ENCODE measurements around the gene SFTA2.

The SFTA2 gene

GRCh38 chr6:30887901-30888815, 43.8 kb downstream of the SFTA2 start:
- no peaks in the 10 kb centered on the region for H3K27me3 ChIP-seq (ENCODE audit: control insufficient read depth in 1 of 2, insufficient read depth in 2 of 2, low read length in 2 of 2)
- H3K9me3 ChIP-seq (ENCODE audit: low read length) = no peaks in the 10 kb centered on the region
- no peak overlapping the region for H3K9ac ChIP-seq (ENCODE audit: low read length)
- peaks cover 42% of the 10 kb centered on the region for H3K4me1 ChIP-seq (ENCODE audit: insufficient read depth, low read length)
- H3K27ac ChIP-seq (ENCODE audit: low read depth, low read length) = no peak overlapping the region
- H3K4me3 ChIP-seq (ENCODE audit: low read depth in 1 of 2, low read length in 2 of 2) = no peak overlapping the region
- peaks cover 37% of the 10 kb centered on the region for H3K36me3 ChIP-seq (ENCODE audit: insufficient read depth, low read length)

GRCh38 chr6:30886897-30887255, 45.1 kb downstream of the SFTA2 start:
- Histone ChIP-seq H3K9ac (ENCODE audit: low read length) (peak overlapping the region; percentile 59), H3K27ac (ENCODE audit: low read depth, low read length) (peak overlapping the region; percentile 69), H3K4me1 (ENCODE audit: insufficient read depth, low read length) (peaks cover 44% of the 10 kb centered on the region)

GRCh38 chr6:30885999-30886896, 45.7 kb downstream of the SFTA2 start:
- H3K9me3 ChIP-seq (ENCODE audit: low read length) = no peaks in the 10 kb centered on the region
- H3K9ac ChIP-seq (ENCODE audit: low read length) = peak overlapping the region; percentile 59
- H3K4me3 ChIP-seq (ENCODE audit: low read depth in 1 of 2, low read length in 2 of 2) = peak overlapping the region; percentile 62 to 73
- H3K27me3 ChIP-seq (ENCODE audit: control insufficient read depth in 1 of 2, insufficient read depth in 2 of 2, low read length in 2 of 2) = no peaks in the 10 kb centered on the region
- H3K27ac ChIP-seq (ENCODE audit: low read depth, low read length) = peak overlapping the region; percentile 69
- H3K36me3 ChIP-seq (ENCODE audit: insufficient read depth, low read length) = peaks cover 24% of the 10 kb centered on the region
- H3K4me1 ChIP-seq (ENCODE audit: insufficient read depth, low read length) = peaks cover 44% of the 10 kb centered on the region

More at GRCh38 chr6:30886897-30887255, 45.1 kb downstream of the SFTA2 start:
- H3K4me3 ChIP-seq (ENCODE audit: low read depth in 1 of 2, low read length in 2 of 2) = peak overlapping the region in 1 of 2 donors; percentile 62
- no peaks in the 10 kb centered on the region for H3K9me3 ChIP-seq (ENCODE audit: low read length)
- H3K36me3 ChIP-seq (ENCODE audit: insufficient read depth, low read length) = peaks cover 29% of the 10 kb centered on the region
- H3K27me3 ChIP-seq (ENCODE audit: control insufficient read depth in 1 of 2, insufficient read depth in 2 of 2, low read length in 2 of 2) = no peaks in the 10 kb centered on the region

GRCh38 chr6:30885481-30885998, 46.4 kb downstream of the SFTA2 start:
- Histone ChIP-seq H3K4me3 (ENCODE audit: low read depth in 1 of 2, low read length in 2 of 2) (peak overlapping the region; percentile 62 to 73), H3K9ac (ENCODE audit: low read length) (peak overlapping the region; percentile 59), H3K4me1 (ENCODE audit: insufficient read depth, low read length) (peaks cover 44% of the 10 kb centered on the region), H3K9me3 (ENCODE audit: low read length) (no peaks in the 10 kb centered on the region), H3K27me3 (ENCODE audit: control insufficient read depth in 1 of 2, insufficient read depth in 2 of 2, low read length in 2 of 2) (no peaks in the 10 kb centered on the region), H3K27ac (ENCODE audit: low read depth, low read length) (peak overlapping the region; percentile 69), H3K36me3 (ENCODE audit: insufficient read depth, low read length) (peaks cover 19% of the 10 kb centered on the region)

- H3K4me1 ChIP-seq (ENCODE audit: insufficient read depth, low read length) = peaks cover 36% of the 10 kb centered on the region
Measured at GRCh38 chr6:30884521-30885480, 47.2 kb downstream of the SFTA2 start.

GRCh38 chr6:30883685-30884520, 48.1 kb downstream of the SFTA2 start, which contains the start of gene DDR1:
Gene DDR1, plus strand, starts transcription at chr6:30884519. Its CDS starts 4,211 bp downstream, at chr6:30888730.
- H3K9me3 ChIP-seq (ENCODE audit: low read length) = no peaks in the 10 kb centered on the region
- peaks cover 33% of the 10 kb centered on the region for H3K4me1 ChIP-seq (ENCODE audit: insufficient read depth, low read length)
- H3K9ac ChIP-seq (ENCODE audit: low read length) = peak within 1 kb of the TSS; percentile 59
- peak within 1 kb of the TSS; percentile 69 for H3K27ac ChIP-seq (ENCODE audit: low read depth, low read length)
- H3K4me3 ChIP-seq (ENCODE audit: low read depth in 1 of 2, low read length in 2 of 2) = peak within 1 kb of the TSS; percentile 62 to 73
- no peaks in the 10 kb centered on the region for H3K27me3 ChIP-seq (ENCODE audit: control insufficient read depth in 1 of 2, insufficient read depth in 2 of 2, low read length in 2 of 2)
- H3K36me3 ChIP-seq (ENCODE audit: insufficient read depth, low read length) = peaks cover 2% of the 10 kb centered on the region

More at GRCh38 chr6:30884521-30885480, 47.2 kb downstream of the SFTA2 start:
- Histone ChIP-seq H3K27ac (ENCODE audit: low read depth, low read length) (peak overlapping the region; percentile 69), H3K36me3 (ENCODE audit: insufficient read depth, low read length) (peaks cover 11% of the 10 kb centered on the region), H3K9ac (ENCODE audit: low read length) (peak overlapping the region; percentile 59), H3K9me3 (ENCODE audit: low read length) (no peaks in the 10 kb centered on the region), H3K27me3 (ENCODE audit: control insufficient read depth in 1 of 2, insufficient read depth in 2 of 2, low read length in 2 of 2) (no peaks in the 10 kb centered on the region), H3K4me3 (ENCODE audit: low read depth in 1 of 2, low read length in 2 of 2) (peak overlapping the region; percentile 62 to 73)

- peak overlapping the region; percentile 69 for H3K27ac ChIP-seq (ENCODE audit: low read depth, low read length)
- H3K4me1 ChIP-seq (ENCODE audit: insufficient read depth, low read length) = peaks cover 33% of the 10 kb centered on the region
- peak overlapping the region; percentile 30 for H3K9ac ChIP-seq (ENCODE audit: low read length)
- no peaks in the 10 kb centered on the region for H3K9me3 ChIP-seq (ENCODE audit: low read length)
- H3K4me3 ChIP-seq (ENCODE audit: low read depth in 1 of 2, low read length in 2 of 2) = peak overlapping the region in 1 of 2 donors; percentile 39
- H3K36me3 ChIP-seq (ENCODE audit: insufficient read depth, low read length) = no peaks in the 10 kb centered on the region
- H3K27me3 ChIP-seq (ENCODE audit: control insufficient read depth in 1 of 2, insufficient read depth in 2 of 2, low read length in 2 of 2) = no peaks in the 10 kb centered on the region
Measured at GRCh38 chr6:30882759-30883684, 48.9 kb downstream of the SFTA2 start.

GRCh38 chr6:30882204-30882758, 49.7 kb downstream of the SFTA2 start:
- Histone ChIP-seq H3K4me3 (ENCODE audit: low read depth in 1 of 2, low read length in 2 of 2) (no peak overlapping the region), H3K27ac (ENCODE audit: low read depth, low read length) (peak overlapping the region; percentile 69), H3K9me3 (ENCODE audit: low read length) (no peaks in the 10 kb centered on the region), H3K27me3 (ENCODE audit: control insufficient read depth in 1 of 2, insufficient read depth in 2 of 2, low read length in 2 of 2) (no peaks in the 10 kb centered on the region), H3K9ac (ENCODE audit: low read length) (no peak overlapping the region), H3K4me1 (ENCODE audit: insufficient read depth, low read length) (peaks cover 35% of the 10 kb centered on the region), H3K36me3 (ENCODE audit: insufficient read depth, low read length) (no peaks in the 10 kb centered on the region)

Measured in muscle layer of colon (tissue), 2 donors.